HFFc6 (cell line): ENCODE measurements around the gene NUP85. TPM values are rescaled to one million over a fixed set of nuclear protein-coding genes. Genes with fewer than 3 reads are reported as not detected.

ENCODE experiments used
- DNase-seq: peaks from one replicate; pipeline ENCODE4 v3.0.0-alpha.2; 2018
- H3K27ac Mint-ChIP-seq: 2 replicates; pipeline ENCODE4 v1.8.0; 2020; ENCODE audit warnings: mild to moderate bottlenecking, mixed read lengths
- H3K27me3 Mint-ChIP-seq: 2 replicates; pipeline ENCODE4 v1.8.0; 2021; ENCODE audit warnings: mild to moderate bottlenecking, moderate library complexity, mixed read lengths; ENCODE audit not compliant: insufficient read depth
- H3K36me3 Mint-ChIP-seq: 2 replicates; pipeline ENCODE4 v1.8.0; 2021; ENCODE audit warnings: low read depth, mixed read lengths
- H3K4me1 Mint-ChIP-seq: 2 replicates; pipeline ENCODE4 v1.8.0; 2020; ENCODE audit warnings: low read depth, mixed read lengths
- H3K4me3 Mint-ChIP-seq: 2 replicates; pipeline ENCODE4 v1.8.0; 2020; ENCODE audit warnings: mild to moderate bottlenecking, moderate library complexity, mixed read lengths
- H3K9me3 Mint-ChIP-seq: 2 replicates; pipeline ENCODE4 v1.8.0; 2020; ENCODE audit warnings: mild to moderate bottlenecking, mixed read lengths
- total RNA-seq, 6 experiments: library from RNA; stranded (reverse); fragmentation: NEBNext Ultra II Directional; extraction: Animal tissue kit (Norgen Biotek cat#: 25700); gene quantifications; 2 replicates in 1 of 6; 3 replicates in 5 of 6; pipeline ENCODE4 v1.2.3, GENCODE V29; 2021
- TF ChIP-seq, protein P1 (sequence below): fragments of 200-600 bp; sonication (generic); IDR thresholded peaks from 2 replicates; pipeline ENCODE4 v1.5.0; 2021; ENCODE audit warnings: antibody characterized with exemption, mild to moderate bottlenecking

The NUP85 gene
- total RNA-seq, 6 experiments from 2014 or later: 38.0 to 47.8 (median 43.1) TPM

DNA sequence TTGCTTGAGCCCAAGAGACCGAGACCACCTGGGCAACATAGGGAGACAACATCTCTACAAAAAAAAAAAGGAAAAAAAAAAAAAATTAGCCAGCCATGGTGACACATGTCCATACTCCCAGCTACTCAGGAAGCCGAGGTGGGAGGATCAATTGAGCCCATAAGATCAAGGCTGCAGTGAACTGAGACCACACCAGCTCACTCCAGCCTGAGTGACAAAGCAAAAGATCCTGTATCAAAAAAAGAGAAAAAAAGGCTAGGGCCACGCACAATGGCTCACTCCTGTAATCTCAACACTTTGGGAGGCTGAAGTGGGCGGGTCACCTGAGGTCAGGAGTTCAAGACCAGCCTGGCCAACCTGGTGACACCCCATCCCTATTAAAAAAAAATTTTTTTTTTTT lies 36.5 kb upstream of the NUP85 start:
- Mint-ChIP-seq H3K4me1 (peaks cover 6% of the 10 kb centered on the region; the same call in 1 of the 2 replicates), H3K27me3 (no peaks in the 10 kb centered on the region), H3K9me3 (no peaks in the 10 kb centered on the region), H3K36me3 (peaks cover 14% of the 10 kb centered on the region; the same call in 1 of the 2 replicates), H3K27ac (no peak overlapping the region), H3K4me3 (no peak overlapping the region)
- TF ChIP-seq, protein P1, sequence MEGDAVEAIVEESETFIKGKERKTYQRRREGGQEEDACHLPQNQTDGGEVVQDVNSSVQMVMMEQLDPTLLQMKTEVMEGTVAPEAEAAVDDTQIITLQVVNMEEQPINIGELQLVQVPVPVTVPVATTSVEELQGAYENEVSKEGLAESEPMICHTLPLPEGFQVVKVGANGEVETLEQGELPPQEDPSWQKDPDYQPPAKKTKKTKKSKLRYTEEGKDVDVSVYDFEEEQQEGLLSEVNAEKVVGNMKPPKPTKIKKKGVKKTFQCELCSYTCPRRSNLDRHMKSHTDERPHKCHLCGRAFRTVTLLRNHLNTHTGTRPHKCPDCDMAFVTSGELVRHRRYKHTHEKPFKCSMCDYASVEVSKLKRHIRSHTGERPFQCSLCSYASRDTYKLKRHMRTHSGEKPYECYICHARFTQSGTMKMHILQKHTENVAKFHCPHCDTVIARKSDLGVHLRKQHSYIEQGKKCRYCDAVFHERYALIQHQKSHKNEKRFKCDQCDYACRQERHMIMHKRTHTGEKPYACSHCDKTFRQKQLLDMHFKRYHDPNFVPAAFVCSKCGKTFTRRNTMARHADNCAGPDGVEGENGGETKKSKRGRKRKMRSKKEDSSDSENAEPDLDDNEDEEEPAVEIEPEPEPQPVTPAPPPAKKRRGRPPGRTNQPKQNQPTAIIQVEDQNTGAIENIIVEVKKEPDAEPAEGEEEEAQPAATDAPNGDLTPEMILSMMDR: no peak
- no peak for DNase-seq

DNA sequence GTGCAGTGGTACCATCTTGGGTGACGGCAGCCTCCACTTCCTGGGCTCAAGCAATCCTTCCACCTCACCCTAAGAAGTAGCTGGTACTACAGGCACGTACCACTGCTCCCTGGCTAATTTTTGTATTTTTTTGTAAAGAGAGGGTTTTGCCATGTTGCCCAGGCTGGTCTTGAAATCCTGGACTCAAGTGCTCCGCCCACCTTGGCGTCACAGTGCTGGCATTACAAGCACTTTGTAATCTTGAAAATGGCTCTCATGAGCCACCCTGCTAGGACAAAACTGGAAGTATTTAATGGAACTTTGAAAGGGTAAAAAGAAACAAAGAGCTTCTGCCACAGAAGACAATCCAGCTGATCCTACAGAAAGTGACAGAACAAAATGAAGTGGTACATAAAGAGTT lies 32.0 kb upstream of the NUP85 start:
- Mint-ChIP-seq H3K4me1 (peaks cover 6% of the 10 kb centered on the region; the same call in 1 of the 2 replicates), H3K4me3 (no peak overlapping the region), H3K36me3 (peaks cover 20% of the 10 kb centered on the region; the same call in 1 of the 2 replicates), H3K27ac (peak overlapping the region; percentile 52; the same call in 1 of the 2 replicates), H3K27me3 (no peaks in the 10 kb centered on the region), H3K9me3 (no peaks in the 10 kb centered on the region)
- TF ChIP-seq, protein P1: no peak
- no peak for DNase-seq

DNA sequence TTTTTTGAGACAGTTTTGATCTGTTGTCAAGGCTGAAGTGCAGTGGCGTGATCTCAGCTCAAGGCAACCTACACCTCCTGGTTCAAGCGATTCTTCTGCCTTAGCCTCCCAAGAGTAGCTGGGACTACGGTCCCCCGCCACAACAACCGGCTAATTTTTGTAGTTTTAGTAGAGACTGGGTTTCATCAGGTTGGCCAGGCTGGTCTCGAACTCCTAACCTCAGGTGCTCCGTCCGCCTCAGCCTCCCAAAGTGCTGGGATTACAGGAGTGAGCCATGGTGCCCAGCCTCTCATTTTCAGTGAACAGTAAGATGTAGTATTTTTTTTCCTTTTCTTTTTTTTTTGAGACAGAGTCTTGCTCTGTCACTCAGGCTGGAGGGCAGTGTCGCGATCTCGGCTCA lies 30.5 kb upstream of the NUP85 start:
- H3K27ac Mint-ChIP-seq: no peak overlapping the region
- H3K9me3 Mint-ChIP-seq: no peaks in the 10 kb centered on the region
- H3K4me1 Mint-ChIP-seq: peaks cover 6% of the 10 kb centered on the region; the same call in 1 of the 2 replicates
- no peaks in the 10 kb centered on the region for H3K27me3 Mint-ChIP-seq
- DNase-seq: no peak
- peaks cover 20% of the 10 kb centered on the region; the same call in 1 of the 2 replicates for H3K36me3 Mint-ChIP-seq
- H3K4me3 Mint-ChIP-seq: no peak overlapping the region
- TF ChIP-seq, protein P1: no peak

DNA sequence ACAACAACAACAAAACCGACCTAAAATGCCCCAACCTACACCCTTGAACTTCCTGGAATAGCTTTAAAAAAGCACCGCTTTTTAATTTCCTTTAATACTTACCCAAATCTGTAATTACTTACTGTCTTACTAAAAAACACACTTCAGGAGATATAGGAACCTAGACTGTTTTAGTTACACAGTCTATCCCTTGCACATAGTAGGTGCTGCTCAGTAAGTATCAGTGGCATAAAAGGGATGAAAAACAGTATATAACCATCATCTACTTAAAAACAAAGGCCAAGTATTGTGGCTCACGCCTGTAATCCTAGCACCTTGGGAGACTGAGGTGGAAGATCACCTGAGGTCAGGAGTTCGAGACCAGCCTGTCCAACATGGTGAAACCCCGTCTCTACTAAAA lies 28.9 kb upstream of the NUP85 start:
- Mint-ChIP-seq H3K4me3 (no peak overlapping the region), H3K9me3 (no peaks in the 10 kb centered on the region), H3K27ac (no peak overlapping the region), H3K4me1 (peaks cover 12% of the 10 kb centered on the region; the same call in 1 of the 2 replicates), H3K27me3 (no peaks in the 10 kb centered on the region), H3K36me3 (peaks cover 27% of the 10 kb centered on the region)
- no peak for DNase-seq
- TF ChIP-seq, protein P1: no peak

DNA sequence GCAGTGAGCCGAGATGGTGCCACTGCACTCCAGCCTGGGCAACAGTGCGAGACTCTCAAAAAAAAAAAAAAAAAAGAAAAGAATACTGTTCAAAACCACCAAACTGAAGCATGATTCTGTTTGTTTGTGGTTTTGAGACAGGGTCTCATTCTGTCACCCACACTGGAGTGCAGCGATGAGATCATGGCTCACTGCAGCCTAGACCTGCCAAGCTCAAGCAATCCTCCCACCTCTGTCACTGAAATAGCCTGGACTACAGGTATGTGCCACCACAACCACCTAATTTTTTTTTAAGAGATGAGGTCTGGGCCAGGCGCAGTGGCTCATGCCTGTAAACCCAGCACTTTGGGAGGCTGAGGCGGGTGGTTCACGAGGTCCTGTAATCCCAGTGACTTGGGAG lies 27.0 kb upstream of the NUP85 start:
- H3K9me3 Mint-ChIP-seq: no peaks in the 10 kb centered on the region
- no peak overlapping the region for H3K4me3 Mint-ChIP-seq
- H3K27me3 Mint-ChIP-seq: no peaks in the 10 kb centered on the region
- H3K27ac Mint-ChIP-seq: no peak overlapping the region
- DNase-seq: no peak
- H3K36me3 Mint-ChIP-seq: peaks cover 24% of the 10 kb centered on the region
- peaks cover 16% of the 10 kb centered on the region for H3K4me1 Mint-ChIP-seq
- TF ChIP-seq, protein P1: no peak

DNA sequence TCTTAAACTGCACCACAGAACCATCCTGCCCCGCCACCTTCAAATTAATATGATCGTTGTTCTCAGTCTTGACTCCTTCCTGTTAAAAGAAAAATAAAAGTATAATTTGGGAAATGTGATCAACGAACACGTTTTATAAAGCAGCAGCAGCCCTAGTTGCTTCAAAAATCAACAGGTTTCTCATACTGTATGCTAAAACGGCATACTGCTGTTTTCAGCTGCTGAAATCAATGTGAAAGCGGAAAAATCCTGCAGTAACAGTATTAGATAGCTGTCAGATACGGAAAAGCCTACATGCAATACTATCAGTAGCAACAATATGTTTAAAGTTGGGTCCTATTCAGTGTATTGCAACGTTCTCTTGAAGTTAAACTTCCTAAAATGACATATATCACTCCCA lies 24.4 kb upstream of the NUP85 start:
- Mint-ChIP-seq H3K4me1 (peaks cover 22% of the 10 kb centered on the region), H3K36me3 (peaks cover 10% of the 10 kb centered on the region), H3K9me3 (no peaks in the 10 kb centered on the region)

More for the DNA sequence above, 24.4 kb upstream of the NUP85 start:
- Mint-ChIP-seq H3K27ac (peak overlapping the region; percentile 70), H3K4me3 (peak overlapping the region; percentile 95), H3K27me3 (no peaks in the 10 kb centered on the region)
- TF ChIP-seq, protein P1: no peak
- no peak for DNase-seq
